CD4-positive, alpha-beta T cell (primary cell): ENCODE measurements around the gene AAK1. TPM values are rescaled to one million over a fixed set of nuclear protein-coding genes. Genes with fewer than 3 reads are reported as not detected.

Experiments used
- ATAC-seq: fragments of 200-7000 bp; cut with Tn5 transposase; one replicate; pipeline ENCODE4 v1.10.0; 2022; ENCODE audit warnings: mild to moderate bottlenecking; ENCODE audit not compliant: poor library complexity
- CTCF ChIA-PET: fragments of 350-600 bp; sonication (Branson Sonifier 250); formaldehyde crosslinking; loops from one replicate; lab custom pipeline; 2021; ENCODE audit warnings: antibody characterized with exemption, inconsistent platforms; lab: Charles Lee
- POLR2A ChIA-PET: fragments of 350-600 bp; sonication (Branson Sonifier 250); formaldehyde crosslinking; loops from one replicate; lab custom pipeline; 2021; ENCODE audit warnings: antibody characterized with exemption, inconsistent platforms; lab: Charles Lee
- DNase-seq, 14 experiments: peaks; one replicate each; pipeline ENCODE4 v3.0.0-alpha.2; 2013 to 2020; ENCODE audit warnings: mixed read lengths in 2 of 14
- H3K27ac ChIP-seq, 2 donors: one replicate each; pipeline versions ENCODE4 v1.5.1 to v1.7.0; 2013; ENCODE audit warnings: low read length in 2 of 2, low read depth in 1 of 2, mild to moderate bottlenecking in 1 of 2
- H3K27me3 ChIP-seq, 2 experiments: 1 replicate in 1 of 2; 2 replicates in 1 of 2; pipeline versions ENCODE4 v1.6.1 to v1.7.0; 2013; ENCODE audit warnings: low read length in 2 of 2, control low read depth in 1 of 2, mild to moderate bottlenecking in 1 of 2, moderate library complexity in 1 of 2; ENCODE audit not compliant: insufficient read depth in 2 of 2, control insufficient read depth in 1 of 2
- H3K36me3 ChIP-seq: one replicate; pipeline ENCODE4 v1.6.1; 2013; ENCODE audit warnings: low read length, control low read depth; ENCODE audit not compliant: insufficient read depth
- H3K4me1 ChIP-seq: one replicate; pipeline ENCODE4 v1.6.1; 2013; ENCODE audit warnings: low read length, control low read depth; ENCODE audit not compliant: insufficient read depth
- H3K4me3 ChIP-seq: one replicate; pipeline ENCODE4 v1.5.1; 2013; ENCODE audit warnings: mild to moderate bottlenecking, low read length, moderate library complexity
- H3K9me3 ChIP-seq, 2 experiments: 1 replicate in 1 of 2; 2 replicates in 1 of 2; pipeline versions ENCODE4 v1.6.1 to v1.7.0; 2013; ENCODE audit warnings: low read length in 2 of 2, mild to moderate bottlenecking in 2 of 2, control low read depth in 1 of 2, moderate library complexity in 1 of 2; ENCODE audit not compliant: control insufficient read depth in 1 of 2, insufficient read depth in 1 of 2
- H3K27ac Mint-ChIP-seq: one replicate; pipeline ENCODE4 v1.8.0; 2020; ENCODE audit warnings: mixed read lengths
- H3K27me3 Mint-ChIP-seq: one replicate; pipeline ENCODE4 v1.8.0; 2021; ENCODE audit warnings: mixed read lengths
- H3K36me3 Mint-ChIP-seq: one replicate; pipeline ENCODE4 v1.8.0; 2021; ENCODE audit warnings: low read depth, mixed read lengths
- H3K4me1 Mint-ChIP-seq: one replicate; pipeline ENCODE4 v1.8.0; 2021; ENCODE audit warnings: low read depth, mixed read lengths
- H3K4me3 Mint-ChIP-seq: one replicate; pipeline ENCODE4 v1.8.0; 2020; ENCODE audit warnings: mild to moderate bottlenecking, mixed read lengths
- H3K9me3 Mint-ChIP-seq: one replicate; pipeline ENCODE4 v1.8.0; 2020; ENCODE audit warnings: mixed read lengths
- CTCF ChIP-seq: fragments of 200-600 bp; IDR thresholded peaks from one replicate; pipeline ENCODE4 v1.8.0; 2022; ENCODE audit warnings: antibody characterized with exemption, mild to moderate bottlenecking
- intact Hi-C, 2 experiments: fragments of 100-400 bp; cut with DNase I in 1 of 2; cut with micrococcal nuclease in 1 of 2; formaldehyde crosslinking; loops; one replicate each; pipeline versions ENCODE4 v1.15.1 to v1.9.0; 2023 to 2025; cut with DNase I, micrococcal nuclease
- total RNA-seq, 174 experiments: library from RNA in 2 of 174; stranded (reverse) in 2 of 174; gene quantifications; one replicate each; pipeline ENCODE4 v1.2.3 and lab custom pipeline; 2021 to 2026

AAK1 gene
- total RNA-seq, 2 experiments from 2014 or later = 201 to 208 TPM

GRCh38 chr2:69565431-69565839 is 78.1 kb downstream of the AAK1 start:
- POLR2A ChIA-PET = interaction anchor here (0.6 to 3.1 kb wide), 11 partner anchors 9 to 161 kb away, joined by 3 to 29 read pairs (median 4); partner anchors contain the start of gene AAK1
- peaks cover 96% of the 10 kb centered on the region for H3K4me1 Mint-ChIP-seq
- H3K4me1 ChIP-seq = peaks cover 59% of the 10 kb centered on the region

GRCh38 chr2:69564604-69565003 is 78.9 kb downstream of the AAK1 start:
- Mint-ChIP-seq H3K4me3 (peak overlapping the region; percentile 65), H3K36me3 (peaks cover 24% of the 10 kb centered on the region), H3K27me3 (no peaks in the 10 kb centered on the region), H3K4me1 (peaks cover 96% of the 10 kb centered on the region), H3K9me3 (no peaks in the 10 kb centered on the region), H3K27ac (peak overlapping the region; percentile 82)
- Histone ChIP-seq H3K27ac (no peak overlapping the region), H3K36me3 (peaks cover 16% of the 10 kb centered on the region), H3K4me3 (no peak overlapping the region), H3K27me3 (no peaks in the 10 kb centered on the region), H3K9me3 (no peaks in the 10 kb centered on the region), H3K4me1 (peaks cover 68% of the 10 kb centered on the region)
- ATAC-seq (peak; percentile 19), DNase-seq (peak in 3 of 14 experiments; percentile 13 to 27 (median 26))
- intact Hi-C loops = loop anchor here (2.0 to 5.0 kb wide), 3 partner anchors 78 to 253 kb away; partner anchors contain the start of gene AAK1 (in 1 of the 2)
- ChIA-PET CTCF (interaction anchor here (0.7 to 3.7 kb wide), 36 partner anchors 8 to 253 kb away, joined by 3 to 39 read pairs (median 4); partner anchors contain the start of gene AAK1), POLR2A (interaction anchor here (0.6 to 3.1 kb wide), 11 partner anchors 8 to 252 kb away, joined by 3 to 29 read pairs (median 4); partner anchors contain the start of genes AAK1 and NFU1)
- TF ChIP-seq CTCF = no peak

More at GRCh38 chr2:69565431-69565839, 78.1 kb downstream of the AAK1 start:
- Mint-ChIP-seq H3K27ac (peak overlapping the region; percentile 82), H3K27me3 (no peaks in the 10 kb centered on the region), H3K4me3 (peak overlapping the region; percentile 65), H3K9me3 (no peaks in the 10 kb centered on the region), H3K36me3 (peaks cover 24% of the 10 kb centered on the region)
- no peaks in the 10 kb centered on the region for H3K9me3 ChIP-seq
- no peak overlapping the region for H3K4me3 ChIP-seq
- H3K36me3 ChIP-seq = peaks cover 16% of the 10 kb centered on the region
- DNase-seq (peak; percentile 41 to 82 (median 62)), ATAC-seq (peak; percentile 77)
- CTCF ChIA-PET = interaction anchor here (0.6 to 3.7 kb wide), 38 partner anchors 8 to 252 kb away, joined by 3 to 39 read pairs (median 4); partner anchors contain the start of gene AAK1
- TF ChIP-seq CTCF = peak; percentile 94
- intact Hi-C loops = loop anchor here in 1 of 2 experiments (2.0 kb wide), 1 partner anchor 79 kb away; no protein-coding TSS in a partner anchor
- H3K27me3 ChIP-seq = no peaks in the 10 kb centered on the region
- no peak overlapping the region for H3K27ac ChIP-seq

DNA sequence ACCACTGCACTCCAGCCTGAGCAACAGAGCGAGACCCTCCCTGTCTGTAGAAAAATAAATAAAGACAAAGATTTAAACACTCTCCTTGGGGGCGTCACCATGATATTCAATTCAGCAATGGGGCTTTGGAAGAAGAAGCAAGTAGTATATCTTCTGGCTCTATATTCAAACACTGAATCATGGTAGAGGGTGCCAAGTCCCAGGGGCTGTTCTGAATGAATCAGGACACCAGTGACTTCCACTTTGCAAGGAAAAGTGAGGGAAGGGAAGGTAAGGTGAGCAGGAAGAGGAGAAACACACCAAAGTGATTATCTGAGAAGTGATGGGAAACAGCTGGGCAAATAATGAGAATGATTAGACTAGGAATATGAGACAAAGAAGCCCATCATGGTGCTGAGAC is 80.5 kb downstream of the AAK1 start:
- no peaks in the 10 kb centered on the region for H3K9me3 ChIP-seq
- ATAC-seq = no peak
- Mint-ChIP-seq H3K36me3 (peaks cover 20% of the 10 kb centered on the region), H3K27ac (no peak overlapping the region), H3K27me3 (no peaks in the 10 kb centered on the region), H3K9me3 (no peaks in the 10 kb centered on the region), H3K4me3 (no peak overlapping the region), H3K4me1 (peaks cover 94% of the 10 kb centered on the region)
- no peak for TF ChIP-seq CTCF
- CTCF ChIA-PET = interaction anchor here (0.6 to 2.8 kb wide), 2 partner anchors 87 to 638 kb away, joined by 3 to 17 read pairs; no protein-coding TSS in a partner anchor
- POLR2A ChIA-PET = no interaction called here
- no peak overlapping the region for H3K4me3 ChIP-seq
- DNase-seq = no peak
- peaks cover 19% of the 10 kb centered on the region for H3K36me3 ChIP-seq
- H3K27ac ChIP-seq = no peak overlapping the region
- H3K27me3 ChIP-seq = no peaks in the 10 kb centered on the region
- intact Hi-C loops = loop anchor here (5.0 kb wide), 2 partner anchors 79 to 254 kb away; partner anchors contain the start of gene AAK1 (in 1 of the 2)
- H3K4me1 ChIP-seq = peaks cover 68% of the 10 kb centered on the region
